ENCODE data around the gene HOXA3. TPM values are rescaled to one million over a fixed set of nuclear protein-coding genes. Genes with fewer than 3 reads are reported as not detected.

HOXA3 gene
- total RNA-seq, 1 donor from 2014 or later = 5.5 TPM

DNA sequence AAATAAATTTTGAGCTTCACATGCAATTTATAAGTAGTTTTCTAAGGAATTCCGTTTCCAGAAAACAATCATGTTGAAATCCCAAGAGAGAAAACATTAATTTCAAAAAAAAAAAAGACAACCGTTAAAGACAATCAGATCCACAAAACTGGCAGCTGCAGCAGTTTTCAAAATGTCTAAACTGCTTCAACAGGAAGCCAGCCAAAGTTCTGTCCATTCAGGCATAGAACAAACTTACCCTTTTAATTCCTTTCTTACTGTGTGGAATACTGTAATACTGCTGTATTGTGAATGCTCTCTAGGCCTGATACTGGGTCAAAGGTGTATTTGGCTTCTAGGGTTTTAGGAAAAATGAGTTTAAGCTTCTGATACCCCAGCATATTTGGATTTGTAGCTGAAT, 88.2 kb downstream of the HOXA3 start:
- DNase-seq (ENCODE audit: extremely low read depth, low read depth, low spot score) = no peak

DNA sequence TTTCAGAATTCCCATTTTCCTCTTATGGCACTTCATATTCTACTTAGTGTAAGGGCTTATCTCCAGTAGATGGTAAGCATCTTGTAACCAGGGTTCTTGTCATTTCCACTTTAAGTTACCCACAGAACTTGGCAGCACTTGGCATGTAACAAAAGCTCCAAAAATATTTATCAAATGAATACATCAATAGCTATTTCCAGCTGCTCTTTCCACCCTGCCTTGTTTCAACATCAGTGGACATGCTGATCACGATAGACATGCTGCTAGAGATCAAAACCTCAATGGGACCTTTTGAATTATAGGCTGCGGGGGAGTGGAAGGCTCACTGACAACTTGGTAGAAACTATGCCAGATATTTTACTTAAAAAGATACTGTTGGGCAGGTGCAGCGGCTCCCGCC, 89.4 kb downstream of the HOXA3 start:
- no peak for DNase-seq (ENCODE audit: extremely low read depth, low read depth, low spot score)

Other genes starting within 250 kb of the HOXA3 start
- gene HOXA1, start 56.6 kb downstream of the HOXA3 start, total RNA-seq = 2.5 and 5.5 TPM in 2 replicates
- gene HOXA2, start 49.9 kb downstream of the HOXA3 start, total RNA-seq = 0.24 and 0.82 TPM in 2 replicates
- 3.8 and 6.8 TPM in 2 replicates for gene HOXA4, start 21.8 kb downstream of the HOXA3 start, total RNA-seq
- gene HOXA5, start 8.9 kb downstream of the HOXA3 start, total RNA-seq = 23.5 and 34.5 TPM in 2 replicates
- gene HOXA6, start 4.8 kb downstream of the HOXA3 start, total RNA-seq = 0.19 and 3.9 TPM in 2 replicates
- 12.5 and 17.7 TPM in 2 replicates for gene HOXA7, start 4.1 kb upstream of the HOXA3 start, total RNA-seq
- 14.8 and 36.1 TPM in 2 replicates for gene HOXA9, start 13.0 kb upstream of the HOXA3 start, total RNA-seq
- 8.1 and 10.3 TPM in 2 replicates for gene HOXA10, start 21.7 kb upstream of the HOXA3 start, total RNA-seq
- 2.0 and 5.0 TPM in 2 replicates for gene HOXA11, start 32.6 kb upstream of the HOXA3 start, total RNA-seq
- gene HOXA13, start 47.5 kb upstream of the HOXA3 start, total RNA-seq = not detected in 2 replicates
- gene EVX1, start 90.2 kb upstream of the HOXA3 start, total RNA-seq = not detected in 2 replicates

Measured in glomerular endothelial cell (primary cell).